GM21526 (cell line): ENCODE measurements around the gene USP33.
A peak's percentile ranks its signal among the peaks of the same experiment; 100 is the strongest.
"Not testable (repeated sequence)": the region's sequence is repeated elsewhere in the genome, so short reads cannot be mapped to it uniquely, and the experiment has no call there.

Source experiments
- ATAC-seq: cut with Tn5 transposase; IDR thresholded peaks from one replicate; pipeline ENCODE4 v1.9.1; 2021; ENCODE audit warnings: moderate library complexity; ENCODE audit not compliant: unreplicated experiment, low FRiP score

Gene USP33

GRCh38 chr1:77742011-77742555 is 17.6 kb downstream of the USP33 start:
- ATAC-seq: no peak

GRCh38 chr1:77741316-77741715 is 18.3 kb downstream of the USP33 start:
- no peak for ATAC-seq

- ATAC-seq: no peak
These were observed 20.4 kb downstream of the USP33 start for GRCh38 chr1:77739235-77739634.

- ATAC-seq: no peak
These were observed 27.6 kb downstream of the USP33 start for GRCh38 chr1:77732090-77732489.

GRCh38 chr1:77725706-77726105 is 33.9 kb downstream of the USP33 start:
- ATAC-seq: no peak

GRCh38 chr1:77718181-77718580 is 41.5 kb downstream of the USP33 start:
- ATAC-seq: no peak

- ATAC-seq: no peak
These were observed 43.6 kb downstream of the USP33 start for GRCh38 chr1:77716065-77716464.

GRCh38 chr1:77709727-77710126 is 49.9 kb downstream of the USP33 start:
- ATAC-seq: no peak

- no peak for ATAC-seq
These were observed 53.3 kb downstream of the USP33 start for GRCh38 chr1:77706321-77706720.

- no peak for ATAC-seq
These were observed 54.9 kb downstream of the USP33 start for GRCh38 chr1:77704736-77705135.

GRCh38 chr1:77699673-77700072 is 60.0 kb downstream of the USP33 start:
- not testable (repeated sequence) for ATAC-seq

GRCh38 chr1:77697441-77697840 is 62.2 kb downstream of the USP33 start:
- ATAC-seq: no peak

- no peak for ATAC-seq
These were observed 70.7 kb downstream of the USP33 start for GRCh38 chr1:77688939-77689338.

GRCh38 chr1:77687519-77687906 is 72.1 kb downstream of the USP33 start:
- no peak for ATAC-seq

- ATAC-seq: no peak
These were observed 72.7 kb downstream of the USP33 start for GRCh38 chr1:77686796-77687518.

GRCh38 chr1:77683160-77684148 is 76.2 kb downstream of the USP33 start:
- ATAC-seq: peak; percentile 75

GRCh38 chr1:77682460-77683159 is 77.0 kb downstream of the USP33 start, which contains the start of gene ZZZ3:
Gene ZZZ3 (minus strand): TSS chr1:77682658. CDS start chr1:77633354, 49,304 bp downstream.
- peak; percentile 74 for ATAC-seq

GRCh38 chr1:77680173-77680572 is 79.5 kb downstream of the USP33 start:
- no peak for ATAC-seq

GRCh38 chr1:77678660-77679610 is 80.7 kb downstream of the USP33 start:
- ATAC-seq: no peak
